GM12891 (cell line): ENCODE results near the gene CCDC136.
A peak's percentile ranks its signal among the peaks of the same experiment; 100 is the strongest.

Experiments
- PAX5 ChIP-seq: IDR thresholded peaks from 2 replicates; pipeline ENCODE4 v1.6.1; 2011; ENCODE audit warnings: low read length, moderate library complexity, mild to moderate bottlenecking; ENCODE audit not compliant: insufficient read depth, severe bottlenecking
- POLR2A ChIP-seq: IDR thresholded peaks from 2 replicates; pipeline ENCODE4 v1.6.1; 2011; ENCODE audit warnings: low read depth, low read length, control low read depth
- POLR2AphosphoS5 ChIP-seq: IDR thresholded peaks from 2 replicates; pipeline ENCODE4 v1.6.1; 2011; ENCODE audit warnings: low read depth, low read length, control low read depth
- POU2F2 ChIP-seq: IDR thresholded peaks from 2 replicates; pipeline ENCODE4 v1.6.1; 2011; ENCODE audit warnings: low read depth, mild to moderate bottlenecking, control low read depth, low read length, moderate library complexity
- SPI1 ChIP-seq: IDR thresholded peaks from 2 replicates; pipeline ENCODE4 v1.6.1; 2011; ENCODE audit warnings: low read depth, low read length, control low read depth
- TAF1 ChIP-seq: IDR thresholded peaks from 2 replicates; pipeline ENCODE4 v1.6.1; 2011; ENCODE audit warnings: low read depth, low read length, control low read depth

GRCh38 chr7:128799451-128799850 lies 7.7 kb downstream of the CCDC136 start:
- no peak for TF ChIP-seq POLR2A
- TF ChIP-seq TAF1, result no peak
- no peak for TF ChIP-seq POLR2AphosphoS5
- no peak for TF ChIP-seq POU2F2
- TF ChIP-seq PAX5, result no peak
- 0 out of 2 replicates have a peak, but pooled peaks have one; percentile 49 for TF ChIP-seq SPI1
